Fibroblast of pulmonary artery (primary cell): Measurements from ENCODE around the gene ZNF3.

ENCODE experiments used
- DNase-seq: peaks from one replicate; pipeline ENCODE4 v3.0.0-alpha.2; 2010; ENCODE audit warnings: low read depth
- H3K4me3 ChIP-seq: replicated peaks from 2 replicates; pipeline ENCODE4 v1.5.1; 2011; ENCODE audit warnings: low read depth, mild to moderate bottlenecking, control low read depth, low read length, moderate library complexity
- CTCF ChIP-seq: IDR thresholded peaks from 2 replicates; pipeline ENCODE4 v1.5.1; 2011; ENCODE audit warnings: mild to moderate bottlenecking, control low read depth, low read length, inconsistent platforms; ENCODE audit errors: missing control alignments

Gene ZNF3

GRCh38 chr7:100021297-100021696, 60.2 kb downstream of the ZNF3 start:
- no peak overlapping the region for H3K4me3 ChIP-seq
- DNase-seq = no peak
- TF ChIP-seq CTCF = no peak
